Fibroblast of gingiva (primary cell): ENCODE data around the gene PIBF1.
"Not testable (repeated sequence)": the region's sequence is repeated elsewhere in the genome, so short reads cannot be mapped to it uniquely, and the experiment has no call there.

Experiments used
- DNase-seq: peaks from one replicate; pipeline ENCODE4 v3.0.0-alpha.2; 2011; ENCODE audit warnings: low read depth

Gene PIBF1

GRCh38 chr13:72781451-72782439 lies at the start of gene PIBF1, which contains the start of gene DIS3:
Gene PIBF1, plus strand, starts transcription at chr13:72782133. Its CDS starts 1,337 bp downstream, at chr13:72783470.
Gene DIS3, minus strand, starts transcription at chr13:72781900. Its CDS starts 68 bp downstream, at chr13:72781832.
- DNase-seq: peak; percentile 98

GRCh38 chr13:72737033-72737432 lies 44.9 kb upstream of the PIBF1 start:
- DNase-seq: no peak

- DNase-seq: no peak
These were observed 41.9 kb upstream of the PIBF1 start for GRCh38 chr13:72740015-72740414.

GRCh38 chr13:72745260-72745659 lies 36.7 kb upstream of the PIBF1 start:
- no peak for DNase-seq

GRCh38 chr13:72751220-72751619 lies 30.7 kb upstream of the PIBF1 start:
- no peak for DNase-seq

GRCh38 chr13:72754111-72754510 lies 27.8 kb upstream of the PIBF1 start:
- DNase-seq: no peak

GRCh38 chr13:72757792-72758535 lies 24.0 kb upstream of the PIBF1 start:
- no peak for DNase-seq

GRCh38 chr13:72760189-72760588 lies 21.7 kb upstream of the PIBF1 start:
- DNase-seq: no peak

- DNase-seq: peak; percentile 45
These were observed 18.5 kb upstream of the PIBF1 start for GRCh38 chr13:72763411-72763810.

GRCh38 chr13:72774019-72774418 lies 7.9 kb upstream of the PIBF1 start:
- peak; percentile 49 for DNase-seq

- DNase-seq: peak; percentile 31
These were observed 784 bp downstream of the PIBF1 start for GRCh38 chr13:72782717-72783116.

GRCh38 chr13:72784679-72785078 lies 2.7 kb downstream of the PIBF1 start:
- DNase-seq: not testable (repeated sequence)

GRCh38 chr13:72788831-72789230 lies 6.9 kb downstream of the PIBF1 start:
- DNase-seq: no peak

GRCh38 chr13:72792640-72793039 lies 10.7 kb downstream of the PIBF1 start:
- no peak for DNase-seq

- DNase-seq: no peak
These were observed 16.9 kb downstream of the PIBF1 start for GRCh38 chr13:72798817-72799216.

- DNase-seq: no peak
These were observed 22.4 kb downstream of the PIBF1 start for GRCh38 chr13:72804301-72804700.

- DNase-seq: peak; percentile 12
These were observed 23.9 kb downstream of the PIBF1 start for GRCh38 chr13:72805676-72806346.

GRCh38 chr13:72806514-72806913 lies 24.6 kb downstream of the PIBF1 start:
- not testable (repeated sequence) for DNase-seq

GRCh38 chr13:72808917-72809500 lies 27.1 kb downstream of the PIBF1 start:
- no peak for DNase-seq

- DNase-seq: no peak
These were observed 38.4 kb downstream of the PIBF1 start for GRCh38 chr13:72820156-72820897.

- DNase-seq: no peak
These were observed 39.0 kb downstream of the PIBF1 start for GRCh38 chr13:72820898-72821279.
